Activated T-cell treated with anti-CD3 and anti-CD28 coated beads, Interleukin-2, amount 50 U/mL, for 1 hour (primary cell): ENCODE measurements around the gene OPRL1.

Experiments used
- DNase-seq: peaks from one replicate; pipeline ENCODE4 v3.0.0-alpha.2; 2020

Gene OPRL1

GRCh38 chr20:64056889-64057627 lies 22.8 kb upstream of the OPRL1 start:
- DNase-seq = no peak

- peak; percentile 81 for DNase-seq
These were observed 22.0 kb upstream of the OPRL1 start for GRCh38 chr20:64057628-64058498.

DNA sequence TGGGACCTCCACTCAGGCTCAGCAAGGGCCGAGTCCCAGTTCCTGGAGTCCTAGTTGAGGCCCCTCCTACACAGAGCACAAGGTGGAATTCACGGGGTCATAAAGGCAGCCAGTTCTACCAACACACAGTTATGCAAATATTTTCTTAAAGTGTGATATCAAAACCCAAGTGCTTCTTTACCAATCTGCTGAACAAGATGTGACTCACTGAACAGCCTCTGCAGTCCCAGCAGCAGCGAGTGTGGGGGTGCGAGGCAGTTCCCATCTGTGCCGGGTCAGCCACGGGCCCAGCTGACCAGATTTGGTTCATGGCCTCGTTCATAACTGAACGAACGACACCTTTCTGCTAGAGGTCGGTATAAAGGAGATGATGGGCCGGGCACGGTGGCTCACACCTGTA lies 21.3 kb upstream of the OPRL1 start:
- no peak for DNase-seq

DNA sequence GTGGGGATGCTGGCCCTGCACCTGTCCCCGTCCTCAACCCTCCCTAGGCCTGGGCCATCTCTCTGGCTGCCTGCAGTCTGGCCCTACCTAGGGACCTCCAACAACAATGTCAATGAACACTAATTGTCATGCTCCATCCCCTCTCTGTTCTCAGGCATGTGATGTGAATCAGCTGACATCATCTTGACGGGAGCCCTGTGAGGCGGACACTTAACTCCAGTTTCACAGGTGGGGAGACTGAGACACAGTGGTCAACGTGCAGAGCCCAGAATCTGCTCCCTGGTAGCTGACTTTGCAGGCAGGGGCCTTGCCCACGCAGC lies 17.6 kb upstream of the OPRL1 start:
- DNase-seq = no peak

GRCh38 chr20:64062596-64063388 lies 17.1 kb upstream of the OPRL1 start, which contains the start of gene TCEA2:
Gene TCEA2 (plus strand): TSS chr20:64063198. CDS start chr20:64063313, 115 bp downstream.
- DNase-seq = peak; percentile 94

GRCh38 chr20:64063389-64064144 lies 16.3 kb upstream of the OPRL1 start:
- no peak for DNase-seq

DNA sequence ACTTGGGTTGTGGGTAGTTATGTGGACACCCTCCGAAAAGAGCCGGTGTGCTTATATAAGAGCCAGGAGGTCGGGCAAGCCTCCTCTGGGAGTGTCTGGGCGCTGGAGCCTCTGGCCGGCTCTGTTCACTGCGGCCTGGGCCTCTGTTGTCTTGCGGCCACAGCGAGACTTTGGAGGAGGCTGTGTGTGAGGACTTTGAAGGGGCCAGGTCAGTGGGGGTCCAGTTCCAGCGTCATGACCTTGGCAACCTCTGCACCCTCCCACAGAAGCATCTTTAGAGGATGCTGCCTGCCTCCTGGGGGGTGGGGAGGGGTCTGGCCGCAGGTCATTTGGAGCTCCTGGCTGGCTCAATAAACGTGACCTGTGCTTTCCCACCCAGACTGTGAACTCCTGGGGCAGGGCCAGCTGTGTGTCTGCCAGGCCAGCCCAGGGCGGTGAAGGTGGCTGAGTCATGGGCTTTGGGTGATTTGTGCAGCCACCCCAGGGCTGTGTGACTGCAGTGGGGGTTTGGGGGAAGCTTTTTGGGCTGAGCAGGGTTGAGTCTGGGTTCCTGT lies 15.7 kb upstream of the OPRL1 start:
- no peak for DNase-seq

DNA sequence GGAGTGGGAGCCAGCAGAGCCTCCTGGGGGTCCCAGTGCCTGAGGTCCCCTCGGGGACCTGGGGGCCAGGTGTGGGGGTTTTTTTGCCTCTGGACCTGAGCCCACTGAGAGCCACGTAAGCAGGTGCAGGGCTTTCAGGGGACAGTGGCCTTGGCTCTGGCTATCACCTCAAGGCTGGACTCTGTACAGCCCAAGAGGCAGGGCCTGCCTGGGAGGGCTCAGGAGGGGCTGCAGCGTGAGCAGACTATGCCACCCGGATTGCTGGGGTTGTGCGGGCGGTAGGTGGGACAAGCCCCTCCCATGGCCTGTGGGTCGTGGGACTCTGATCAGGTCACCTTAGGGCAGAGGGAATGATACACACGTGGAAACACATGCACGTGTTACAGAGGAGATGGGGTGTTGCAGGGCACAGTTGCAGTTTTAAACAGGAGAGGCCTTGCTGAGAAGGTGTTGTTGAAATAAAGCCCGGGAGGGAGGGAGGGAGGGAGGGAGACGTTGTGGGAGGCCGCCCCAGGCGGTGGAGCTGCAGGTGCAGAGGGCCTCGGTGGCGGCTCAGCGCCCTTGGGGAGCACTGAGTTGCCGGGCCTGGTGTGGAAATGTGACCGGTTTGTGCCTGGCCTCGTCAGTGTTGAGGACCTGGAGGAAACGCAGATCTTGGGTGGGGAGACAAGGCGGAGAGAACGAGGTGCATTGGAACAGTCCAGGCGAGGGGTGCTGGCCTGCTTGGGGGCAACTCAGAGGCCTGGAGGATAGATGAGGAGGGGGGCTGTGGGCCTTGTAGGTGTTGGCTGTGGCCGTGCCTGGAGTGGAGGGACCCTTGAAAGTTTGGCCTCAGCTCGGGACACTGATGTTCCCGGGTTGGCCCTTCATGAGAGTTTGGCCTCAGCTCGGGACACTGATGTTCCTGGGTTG lies 14.6 kb upstream of the OPRL1 start:
- DNase-seq = no peak

GRCh38 chr20:64065974-64066343 lies 13.9 kb upstream of the OPRL1 start:
- DNase-seq = peak; percentile 45

GRCh38 chr20:64067005-64067632 lies 12.8 kb upstream of the OPRL1 start:
- DNase-seq = no peak

GRCh38 chr20:64067733-64068307 lies 12.1 kb upstream of the OPRL1 start:
- DNase-seq = no peak

GRCh38 chr20:64068386-64069208 lies 11.3 kb upstream of the OPRL1 start:
- no peak for DNase-seq

DNA sequence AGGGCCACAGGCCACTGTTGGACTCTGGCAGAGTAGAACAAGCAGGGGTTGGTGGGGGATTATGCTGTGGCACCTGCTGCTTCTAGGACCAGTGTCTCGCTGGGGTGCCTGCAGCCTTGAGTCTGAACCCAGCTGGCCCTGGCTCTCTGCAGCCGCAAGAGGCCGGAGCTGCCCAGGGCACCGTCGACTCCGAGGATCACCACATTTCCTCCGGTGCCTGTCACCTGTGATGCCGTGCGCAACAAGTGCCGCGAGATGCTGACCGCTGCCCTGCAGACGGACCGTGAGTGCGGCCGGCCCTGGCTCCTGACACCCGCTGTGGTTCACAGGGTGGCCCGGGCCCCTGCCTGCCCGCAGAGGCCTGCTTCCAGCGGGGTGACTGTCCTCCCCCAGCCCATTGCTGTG lies 10.7 kb upstream of the OPRL1 start:
- DNase-seq = no peak

DNA sequence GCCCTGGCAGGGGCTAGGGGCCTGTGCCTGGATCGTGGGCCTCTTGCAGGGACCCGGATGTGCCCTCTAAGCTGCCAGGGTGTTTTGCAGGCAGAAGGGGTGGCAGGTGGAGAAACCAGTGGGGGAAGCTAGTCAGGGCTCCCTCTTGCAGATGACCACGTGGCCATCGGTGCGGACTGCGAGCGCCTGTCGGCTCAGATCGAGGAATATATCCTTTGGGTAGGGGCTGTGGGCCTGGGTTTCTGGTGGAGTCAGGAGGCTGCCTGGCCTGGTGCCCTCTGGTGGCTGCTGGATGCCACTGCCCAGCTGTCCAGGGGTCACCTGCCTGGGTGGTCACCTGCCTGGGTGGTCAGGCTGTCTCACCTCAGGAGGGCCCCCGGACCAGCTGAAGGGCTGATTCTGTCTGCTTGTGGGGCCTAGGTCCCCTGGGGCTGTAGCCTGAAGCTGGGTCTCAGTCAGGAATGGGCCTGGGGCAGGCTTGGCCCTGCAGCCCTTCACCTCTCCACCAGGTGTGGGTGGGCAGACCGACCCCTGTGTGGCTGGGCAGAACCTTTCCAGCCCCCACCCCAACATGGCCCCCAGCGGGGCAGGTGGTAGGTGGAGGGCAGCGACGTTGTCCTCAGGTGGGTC lies 10.2 kb upstream of the OPRL1 start:
- DNase-seq = peak; percentile 39

DNA sequence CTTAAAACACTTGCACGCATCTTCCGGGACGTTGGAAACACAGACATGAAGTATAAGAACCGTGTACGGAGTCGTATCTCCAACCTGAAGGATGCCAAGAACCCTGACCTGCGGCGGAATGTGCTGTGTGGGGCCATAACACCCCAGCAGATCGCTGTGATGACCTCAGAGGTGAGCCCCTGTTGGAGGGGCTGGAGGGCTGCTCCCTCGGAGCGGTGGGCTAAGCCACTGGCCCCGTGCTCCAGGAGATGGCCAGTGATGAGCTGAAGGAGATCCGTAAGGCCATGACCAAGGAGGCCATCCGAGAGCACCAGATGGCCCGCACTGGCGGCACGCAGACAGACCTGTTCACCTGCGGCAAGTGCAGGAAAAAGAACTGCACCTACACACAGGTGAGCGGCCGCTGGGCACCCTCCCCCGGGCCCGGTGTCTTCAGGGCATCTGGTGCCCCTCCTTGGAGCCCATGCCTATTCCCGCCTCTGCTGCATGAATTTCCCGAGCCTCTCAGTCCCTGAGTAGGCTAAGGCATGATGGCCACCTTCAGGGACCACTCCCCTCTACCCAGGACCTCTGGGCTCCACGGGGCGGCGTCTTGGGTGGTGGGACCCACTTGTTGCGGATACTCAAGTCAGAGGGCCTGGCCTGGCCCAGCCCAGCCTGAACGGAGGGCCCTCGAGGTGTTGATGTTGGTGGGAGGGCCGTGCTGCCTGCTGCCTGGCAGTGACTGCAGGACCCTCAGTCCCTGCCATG lies 9.5 kb upstream of the OPRL1 start:
- DNase-seq = no peak

- DNase-seq = no peak
These were observed 8.2 kb upstream of the OPRL1 start for GRCh38 chr20:64071341-64072332.

- DNase-seq = no peak
These were observed 7.3 kb upstream of the OPRL1 start for GRCh38 chr20:64072498-64073063.
